Stimulated activated CD8-positive, alpha-beta memory T cell treated with anti-CD3 and anti-CD28 coated beads, Interleukin-7, amount 100 ng/mL, for 48 hours (primary cell): ENCODE measurements around the gene WNT9B.
A peak's percentile ranks its signal among the peaks of the same experiment; 100 is the strongest.

Source experiments
- DNase-seq, 2 donors: peaks; one replicate each; pipeline ENCODE4 v3.0.0-alpha.2; 2020; ENCODE audit warnings: low read depth in 1 of 2; ENCODE audit errors: extremely low read depth in 1 of 2

The WNT9B gene

GRCh38 chr17:46853896-46854444 is 2.6 kb downstream of the WNT9B start:
- DNase-seq: no peak

- DNase-seq: no peak
Observed at GRCh38 chr17:46854515-46854914, 3.1 kb downstream of the WNT9B start.

GRCh38 chr17:46854948-46855347 is 3.6 kb downstream of the WNT9B start:
- no peak for DNase-seq

- DNase-seq: no peak
Observed at GRCh38 chr17:46857600-46857999, 6.2 kb downstream of the WNT9B start.

- DNase-seq: no peak
Observed at GRCh38 chr17:46859996-46860395, 8.6 kb downstream of the WNT9B start.

- DNase-seq: no peak
Observed at GRCh38 chr17:46862949-46863348, 11.6 kb downstream of the WNT9B start.

GRCh38 chr17:46863383-46864121 is 12.2 kb downstream of the WNT9B start:
- no peak for DNase-seq

- DNase-seq: no peak
Observed at GRCh38 chr17:46865100-46865499, 13.7 kb downstream of the WNT9B start.

- DNase-seq: no peak
Observed at GRCh38 chr17:46866325-46866724, 14.9 kb downstream of the WNT9B start.

- DNase-seq: no peak
Observed at GRCh38 chr17:46866747-46867146, 15.4 kb downstream of the WNT9B start.

GRCh38 chr17:46868689-46869187 is 17.4 kb downstream of the WNT9B start:
- no peak for DNase-seq

- DNase-seq: no peak
Observed at GRCh38 chr17:46869296-46869695, 17.9 kb downstream of the WNT9B start.

- no peak for DNase-seq
Observed at GRCh38 chr17:46869975-46870803, 18.8 kb downstream of the WNT9B start.

GRCh38 chr17:46872421-46872820 is 21.0 kb downstream of the WNT9B start:
- no peak for DNase-seq

- DNase-seq: no peak
Observed at GRCh38 chr17:46873941-46874645, 22.7 kb downstream of the WNT9B start.

- no peak for DNase-seq
Observed at GRCh38 chr17:46874906-46875305, 23.5 kb downstream of the WNT9B start.

- no peak for DNase-seq
Observed at GRCh38 chr17:46875849-46876352, 24.5 kb downstream of the WNT9B start.

GRCh38 chr17:46876353-46876887 is 25.0 kb downstream of the WNT9B start:
- no peak for DNase-seq

- no peak for DNase-seq
Observed at GRCh38 chr17:46876926-46877325, 25.5 kb downstream of the WNT9B start.

GRCh38 chr17:46877466-46877865 is 26.1 kb downstream of the WNT9B start:
- peak in 1 of 2 donors; percentile 8 for DNase-seq

GRCh38 chr17:46878055-46878454 is 26.7 kb downstream of the WNT9B start:
- no peak for DNase-seq
